HCT116 (cell line): ENCODE results near the gene GNG12. TPM values are rescaled to one million over a fixed set of nuclear protein-coding genes. Genes with fewer than 3 reads are reported as not detected.
A peak's percentile ranks its signal among the peaks of the same experiment; 100 is the strongest.

Experiments used
- ATAC-seq: fragments of 200-7000 bp; cut with Tn5 transposase; 2 replicates; pipeline ENCODE4 v1.9.1; 2020; ENCODE audit warnings: mild to moderate bottlenecking, moderate library complexity
- BruUV-seq: library from RNA; stranded (reverse); fragments of 400-500 nt; replicated peaks from 2 replicates; lab custom pipeline; 2021; lab: Mats Ljungman, UMichigan
- CTCF ChIA-PET: fragments of 300-600 bp; sonication (Branson Sonifier 250); formaldehyde crosslinking; loops from one replicate; lab custom pipeline; 2021; ENCODE audit warnings: antibody characterized with exemption; lab: Charles Lee
- POLR2A ChIA-PET: fragments of 300-600, 350-600 bp; sonication (Branson Sonifier 250); formaldehyde crosslinking; loops from one replicate; lab custom pipeline; 2021; ENCODE audit warnings: antibody characterized with exemption; lab: Charles Lee
- RAD21 ChIA-PET, 2 experiments: fragments of 300-600 bp; sonication (Branson Sonifier 250); formaldehyde crosslinking; loops; one replicate each; lab custom pipeline; 2023; ENCODE audit warnings: low total read pairs in 2 of 2; ENCODE audit not compliant: uncharacterized antibody in 2 of 2, unreplicated experiment in 2 of 2, low non-redundant PET in 1 of 2; lab: Charles Lee
- DNase-seq: peaks from one replicate; pipeline ENCODE4 v3.0.0-alpha.2; 2010; ENCODE audit warnings: low read depth, low spot score
- H2AFZ ChIP-seq: fragments of 200-600 bp; shearing (Covaris generic), sonication (generic); 2 replicates; pipeline ENCODE4 v1.6.1; 2017; ENCODE audit warnings: low read depth, mixed run types, mixed read lengths, antibody characterized with exemption, low read length; ENCODE audit not compliant: poor library complexity, severe bottlenecking
- H3K27ac ChIP-seq: 2 replicates; pipeline ENCODE4 v1.5.1; 2012; ENCODE audit warnings: low read depth, low read length
- H3K27me3 ChIP-seq: fragments of 200-600 bp; sonication (generic); 2 replicates; pipeline ENCODE4 v1.6.1; 2016; ENCODE audit warnings: mixed run types, low read length, mixed read lengths; ENCODE audit not compliant: insufficient read depth
- H3K36me3 ChIP-seq, 2 experiments: fragments of 200-500 bp in 1 of 2; fragments of 200-600 bp in 1 of 2; sonication (Bioruptor generic) in 1 of 2; sonication (generic) in 1 of 2; 2 replicates each; pipeline versions ENCODE4 v1.5.1 to v1.6.1; 2014 to 2016; ENCODE audit warnings: low read length in 2 of 2, inconsistent platforms in 1 of 2, mixed read lengths in 1 of 2, mixed run types in 1 of 2; ENCODE audit not compliant: insufficient read depth in 2 of 2, control insufficient read depth in 1 of 2
- H3K4me1 ChIP-seq, 2 experiments: fragments of 200-600 bp in 1 of 2; sonication (generic) in 1 of 2; 2 replicates each; pipeline versions ENCODE4 v1.5.1 to v1.6.1; 2012 to 2017; ENCODE audit warnings: low read length in 2 of 2, inconsistent platforms in 1 of 2, mild to moderate bottlenecking in 1 of 2, mixed read lengths in 1 of 2, mixed run types in 1 of 2, moderate library complexity in 1 of 2; ENCODE audit not compliant: insufficient read depth in 2 of 2, control insufficient read depth in 1 of 2
- H3K4me2 ChIP-seq: fragments of 200-600 bp; sonication (generic); 2 replicates; pipeline ENCODE4 v1.6.1; 2017; ENCODE audit warnings: mixed run types, low read length, mixed read lengths
- H3K4me3 ChIP-seq, 2 experiments: fragments of 200-600 bp in 1 of 2; sonication (generic) in 1 of 2; replicated peaks in 1 of 2; 2 replicates each; pipeline ENCODE4 v1.5.1; 2011 to 2016; ENCODE audit warnings: low read length in 2 of 2, control low read depth in 1 of 2, low read depth in 1 of 2, mild to moderate bottlenecking in 1 of 2, mixed read lengths in 1 of 2, mixed run types in 1 of 2
- H3K79me2 ChIP-seq: fragments of 200-600 bp; sonication (generic); 2 replicates; pipeline ENCODE4 v1.6.1; 2017; ENCODE audit warnings: mild to moderate bottlenecking, mixed run types, low read length, moderate library complexity, mixed read lengths; ENCODE audit not compliant: insufficient read depth
- H3K9ac ChIP-seq: fragments of 200-600 bp; sonication (generic); 2 replicates; pipeline ENCODE4 v1.6.1; 2016; ENCODE audit warnings: low read length, mixed read lengths
- H3K9me2 ChIP-seq: fragments of 200-600 bp; sonication (generic), shearing (Covaris generic); 2 replicates; pipeline ENCODE4 v1.6.1; 2017; ENCODE audit warnings: mixed run types, mild to moderate bottlenecking, moderate library complexity; ENCODE audit not compliant: insufficient read depth
- H3K9me3 ChIP-seq, 2 experiments: fragments of 200-500 bp in 1 of 2; fragments of 200-600 bp in 1 of 2; sonication (Bioruptor generic) in 1 of 2; sonication (generic) in 1 of 2; 2 replicates each; pipeline ENCODE4 v1.6.1; 2014 to 2017; ENCODE audit warnings: low read length in 2 of 2, mixed read lengths in 2 of 2, inconsistent platforms in 1 of 2, low read depth in 1 of 2, mild to moderate bottlenecking in 1 of 2, mixed run types in 1 of 2, moderate library complexity in 1 of 2; ENCODE audit not compliant: control insufficient read depth in 1 of 2, insufficient read depth in 1 of 2
- H4K20me1 ChIP-seq: fragments of 200-600 bp; sonication (generic), shearing (Covaris generic); 2 replicates; pipeline ENCODE4 v1.6.1; 2017; ENCODE audit warnings: mixed run types, mild to moderate bottlenecking, moderate library complexity; ENCODE audit not compliant: insufficient read depth
- CBX3 ChIP-seq: IDR thresholded peaks from 2 replicates; pipeline ENCODE4 v1.6.1; 2012; ENCODE audit warnings: low read depth
- CEBPB ChIP-seq: IDR thresholded peaks from 2 replicates; pipeline ENCODE4 v1.6.1; 2012; ENCODE audit warnings: low read depth
- EGR1 ChIP-seq: IDR thresholded peaks from 2 replicates; pipeline ENCODE4 v1.6.1; 2012; ENCODE audit warnings: low read depth
- ELF1 ChIP-seq: IDR thresholded peaks from 2 replicates; pipeline ENCODE4 v1.6.1; 2012; ENCODE audit warnings: low read depth, borderline replicate concordance
- EZH2 ChIP-seq: fragments of 200-600 bp; sonication (generic); IDR thresholded peaks from 2 replicates; pipeline ENCODE4 v1.6.1; 2017; ENCODE audit warnings: antibody characterized with exemption, mixed run types
- EZH2phosphoT487 ChIP-seq: fragments of 200-600 bp; IDR thresholded peaks from 2 replicates; pipeline ENCODE4 v1.6.1; 2018; ENCODE audit warnings: antibody characterized with exemption, borderline replicate concordance
- FOSL1 ChIP-seq: IDR thresholded peaks from 2 replicates; pipeline ENCODE4 v1.6.1; 2012; ENCODE audit warnings: low read depth
- JUND ChIP-seq: IDR thresholded peaks from 2 replicates; pipeline ENCODE4 v1.6.1; 2012
- POLR2A ChIP-seq: IDR thresholded peaks from 2 replicates; pipeline ENCODE4 v1.7.0; 2011; ENCODE audit warnings: borderline replicate concordance; ENCODE audit not compliant: insufficient read depth, insufficient read length; ENCODE audit errors: extremely low read depth
- POLR2AphosphoS5 ChIP-seq: IDR thresholded peaks from 2 replicates; pipeline ENCODE4 v1.6.1; 2011; ENCODE audit warnings: mild to moderate bottlenecking, low read depth, low read length, moderate library complexity
- RAD21 ChIP-seq: IDR thresholded peaks from 2 replicates; pipeline ENCODE4 v1.6.1; 2012; ENCODE audit warnings: low read depth, mild to moderate bottlenecking
- SIN3A ChIP-seq: IDR thresholded peaks from 2 replicates; pipeline ENCODE4 v1.6.1; 2012; ENCODE audit warnings: low read depth
- SP1 ChIP-seq: IDR thresholded peaks from 2 replicates; pipeline ENCODE4 v1.6.1; 2012; ENCODE audit warnings: low read depth
- SRF ChIP-seq: IDR thresholded peaks from 2 replicates; pipeline ENCODE4 v1.6.1; 2012; ENCODE audit warnings: low read depth
- TCF7L2 ChIP-seq: IDR thresholded peaks from 2 replicates; pipeline ENCODE4 v1.7.0; 2011; ENCODE audit warnings: borderline replicate concordance, inconsistent platforms; ENCODE audit not compliant: insufficient read depth, insufficient read length; ENCODE audit errors: extremely low read depth
- YY1 ChIP-seq: IDR thresholded peaks from 2 replicates; pipeline ENCODE4 v1.6.1; 2011; ENCODE audit warnings: low read length, low read depth, moderate library complexity, mild to moderate bottlenecking; ENCODE audit not compliant: insufficient replicate concordance; ENCODE audit errors: extremely low read depth
- ZFX ChIP-seq: fragments of 450-650 bp; IDR thresholded peaks from 2 replicates; pipeline ENCODE4 v1.6.1; 2017
- ZNF274 ChIP-seq: fragments of 200-500 bp; sonication (Bioruptor generic); IDR thresholded peaks from 2 replicates; pipeline ENCODE4 v1.6.1; 2014; ENCODE audit warnings: mild to moderate bottlenecking, low read depth, low read length, inconsistent platforms
- intact Hi-C: fragments of 100-400 bp; cut with micrococcal nuclease; formaldehyde crosslinking; loops from 2 replicates; pipeline ENCODE4 v1.10.0; 2022
- total RNA-seq: library from RNA; stranded (reverse); gene quantifications from one replicate; pipeline ENCODE4 v1.2.1, GENCODE V29; 2021; ENCODE audit not compliant: unreplicated experiment
- TF ChIP-seq, protein P1 (sequence below): IDR thresholded peaks from 2 replicates; pipeline ENCODE4 v1.6.1; 2012
- TF ChIP-seq, protein P2 (sequence below): IDR thresholded peaks from 2 replicates; pipeline ENCODE4 v1.6.1; 2012
- TF ChIP-seq, protein P3 (sequence below): IDR thresholded peaks from 2 replicates; pipeline ENCODE4 v1.6.1; 2012; ENCODE audit warnings: low read depth
- TF ChIP-seq, protein P4 (sequence below), 3 experiments: fragments of 200-600 bp in 1 of 3; sonication (generic) in 1 of 3; IDR thresholded peaks in 2 of 3; conservative IDR thresholded peaks in 1 of 3; 2 replicates each; pipeline ENCODE4 v1.5.1; 2012 to 2017; ENCODE audit warnings: low read depth in 2 of 3, low read length in 2 of 3, antibody characterized with exemption in 1 of 3, borderline replicate concordance in 1 of 3, control low read depth in 1 of 3, mild to moderate bottlenecking in 1 of 3, mixed read lengths in 1 of 3, mixed run types in 1 of 3, moderate library complexity in 1 of 3; ENCODE audit not compliant: insufficient read depth in 1 of 3

The GNG12 gene
- total RNA-seq, 1 experiment from 2014 or later: 49.6 TPM

DNA sequence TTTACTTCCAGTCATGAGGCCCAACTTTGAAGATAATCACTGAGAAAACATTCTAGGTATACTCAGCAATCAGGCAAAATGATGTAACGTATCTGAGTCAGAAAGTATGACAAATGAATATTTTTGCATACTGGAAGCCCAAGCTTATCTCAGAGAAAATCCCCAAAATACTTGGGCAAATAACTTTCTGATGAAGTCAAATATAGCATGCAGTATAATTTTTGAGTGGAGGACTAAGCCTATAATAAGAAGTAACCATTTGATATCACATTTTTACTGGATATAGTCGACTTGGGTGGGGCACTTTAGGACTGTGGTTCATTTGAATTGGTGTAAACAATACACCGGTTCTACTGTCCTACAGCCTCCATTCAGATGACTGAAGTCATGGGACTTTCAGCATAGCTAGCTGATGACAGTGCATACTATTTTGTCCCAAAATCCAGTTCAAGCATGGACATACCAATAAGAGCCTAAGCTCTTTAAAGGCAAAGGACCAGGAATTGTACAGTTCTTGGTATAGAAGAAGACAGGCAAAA, 150.5 kb downstream of the GNG12 start:
- H3K36me3 ChIP-seq: peaks cover 7% of the 10 kb centered on the region in 2 experiments
- ChIA-PET POLR2A (interaction anchor here (0.7 kb wide), 2 partner anchors 18 to 78 kb away, joined by 3 read pairs; no protein-coding TSS in a partner anchor), CTCF (interaction anchor here (1.0 to 1.3 kb wide), 2 partner anchors 77 to 148 kb away, joined by 3 to 4 read pairs; no protein-coding TSS in a partner anchor), RAD21 (interaction anchor here (1.0 to 1.3 kb wide), 2 partner anchors 77 to 78 kb away, joined by 3 read pairs; no protein-coding TSS in a partner anchor)
- DNase-seq (no peak), ATAC-seq (no peak)
- intact Hi-C loops: loop anchor here (10.0 kb wide), 3 partner anchors 118 to 702 kb away; partner anchors contain the start of gene GNG12
- H2AFZ ChIP-seq: peak overlapping the region; percentile 86
- no peaks in the 10 kb centered on the region for H3K27me3 ChIP-seq
- BruUV-seq: no TSS peak
- H3K4me3 ChIP-seq: no peak overlapping the region
- peaks cover 26 to 38% of the 10 kb centered on the region in 2 experiments for H3K4me1 ChIP-seq
- H3K9me2 ChIP-seq: no peaks in the 10 kb centered on the region
- no peak overlapping the region for H3K27ac ChIP-seq
- peak overlapping the region; percentile 90 for H3K4me2 ChIP-seq
- H3K9ac ChIP-seq: no peak overlapping the region
- H3K9me3 ChIP-seq: no peaks in the 10 kb centered on the region
- peaks cover 27% of the 10 kb centered on the region for H3K79me2 ChIP-seq
- H4K20me1 ChIP-seq: peaks cover 4% of the 10 kb centered on the region; the same call in 1 of the 2 replicates
- TF ChIP-seq ZNF274: no peak
- TF ChIP-seq, protein P1, sequence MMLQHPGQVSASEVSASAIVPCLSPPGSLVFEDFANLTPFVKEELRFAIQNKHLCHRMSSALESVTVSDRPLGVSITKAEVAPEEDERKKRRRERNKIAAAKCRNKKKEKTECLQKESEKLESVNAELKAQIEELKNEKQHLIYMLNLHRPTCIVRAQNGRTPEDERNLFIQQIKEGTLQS: peak; percentile 19; the same call in 1 of the 2 replicates
- no peak for TF ChIP-seq SRF
- TF ChIP-seq POLR2A: no peak
- TF ChIP-seq ELF1: no peak
- TF ChIP-seq POLR2AphosphoS5: no peak
- TF ChIP-seq CEBPB: 0 out of 2 replicates have a peak, but pooled peaks have one; percentile 28
- TF ChIP-seq, protein P2, sequence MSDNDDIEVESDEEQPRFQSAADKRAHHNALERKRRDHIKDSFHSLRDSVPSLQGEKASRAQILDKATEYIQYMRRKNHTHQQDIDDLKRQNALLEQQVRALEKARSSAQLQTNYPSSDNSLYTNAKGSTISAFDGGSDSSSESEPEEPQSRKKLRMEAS: no peak
- TF ChIP-seq FOSL1: no peak; the same call in 1 of the 2 replicates
- TF ChIP-seq, protein P3, sequence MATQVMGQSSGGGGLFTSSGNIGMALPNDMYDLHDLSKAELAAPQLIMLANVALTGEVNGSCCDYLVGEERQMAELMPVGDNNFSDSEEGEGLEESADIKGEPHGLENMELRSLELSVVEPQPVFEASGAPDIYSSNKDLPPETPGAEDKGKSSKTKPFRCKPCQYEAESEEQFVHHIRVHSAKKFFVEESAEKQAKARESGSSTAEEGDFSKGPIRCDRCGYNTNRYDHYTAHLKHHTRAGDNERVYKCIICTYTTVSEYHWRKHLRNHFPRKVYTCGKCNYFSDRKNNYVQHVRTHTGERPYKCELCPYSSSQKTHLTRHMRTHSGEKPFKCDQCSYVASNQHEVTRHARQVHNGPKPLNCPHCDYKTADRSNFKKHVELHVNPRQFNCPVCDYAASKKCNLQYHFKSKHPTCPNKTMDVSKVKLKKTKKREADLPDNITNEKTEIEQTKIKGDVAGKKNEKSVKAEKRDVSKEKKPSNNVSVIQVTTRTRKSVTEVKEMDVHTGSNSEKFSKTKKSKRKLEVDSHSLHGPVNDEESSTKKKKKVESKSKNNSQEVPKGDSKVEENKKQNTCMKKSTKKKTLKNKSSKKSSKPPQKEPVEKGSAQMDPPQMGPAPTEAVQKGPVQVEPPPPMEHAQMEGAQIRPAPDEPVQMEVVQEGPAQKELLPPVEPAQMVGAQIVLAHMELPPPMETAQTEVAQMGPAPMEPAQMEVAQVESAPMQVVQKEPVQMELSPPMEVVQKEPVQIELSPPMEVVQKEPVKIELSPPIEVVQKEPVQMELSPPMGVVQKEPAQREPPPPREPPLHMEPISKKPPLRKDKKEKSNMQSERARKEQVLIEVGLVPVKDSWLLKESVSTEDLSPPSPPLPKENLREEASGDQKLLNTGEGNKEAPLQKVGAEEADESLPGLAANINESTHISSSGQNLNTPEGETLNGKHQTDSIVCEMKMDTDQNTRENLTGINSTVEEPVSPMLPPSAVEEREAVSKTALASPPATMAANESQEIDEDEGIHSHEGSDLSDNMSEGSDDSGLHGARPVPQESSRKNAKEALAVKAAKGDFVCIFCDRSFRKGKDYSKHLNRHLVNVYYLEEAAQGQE: no peak
- no peak for TF ChIP-seq RAD21
- no peak for TF ChIP-seq SP1
- no peak for TF ChIP-seq ZFX
- TF ChIP-seq EZH2phosphoT487: no peak
- TF ChIP-seq EGR1: 0 out of 2 replicates have a peak, but pooled peaks have one; percentile 13
- no peak for TF ChIP-seq JUND
- TF ChIP-seq EZH2: no peak
- TF ChIP-seq CBX3: no peak
- no peak for TF ChIP-seq YY1
- TF ChIP-seq TCF7L2: no peak
- no peak for TF ChIP-seq SIN3A
- TF ChIP-seq, protein P4, sequence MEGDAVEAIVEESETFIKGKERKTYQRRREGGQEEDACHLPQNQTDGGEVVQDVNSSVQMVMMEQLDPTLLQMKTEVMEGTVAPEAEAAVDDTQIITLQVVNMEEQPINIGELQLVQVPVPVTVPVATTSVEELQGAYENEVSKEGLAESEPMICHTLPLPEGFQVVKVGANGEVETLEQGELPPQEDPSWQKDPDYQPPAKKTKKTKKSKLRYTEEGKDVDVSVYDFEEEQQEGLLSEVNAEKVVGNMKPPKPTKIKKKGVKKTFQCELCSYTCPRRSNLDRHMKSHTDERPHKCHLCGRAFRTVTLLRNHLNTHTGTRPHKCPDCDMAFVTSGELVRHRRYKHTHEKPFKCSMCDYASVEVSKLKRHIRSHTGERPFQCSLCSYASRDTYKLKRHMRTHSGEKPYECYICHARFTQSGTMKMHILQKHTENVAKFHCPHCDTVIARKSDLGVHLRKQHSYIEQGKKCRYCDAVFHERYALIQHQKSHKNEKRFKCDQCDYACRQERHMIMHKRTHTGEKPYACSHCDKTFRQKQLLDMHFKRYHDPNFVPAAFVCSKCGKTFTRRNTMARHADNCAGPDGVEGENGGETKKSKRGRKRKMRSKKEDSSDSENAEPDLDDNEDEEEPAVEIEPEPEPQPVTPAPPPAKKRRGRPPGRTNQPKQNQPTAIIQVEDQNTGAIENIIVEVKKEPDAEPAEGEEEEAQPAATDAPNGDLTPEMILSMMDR (IDR thresholded peaks at IDR 0.05 in 2 of 3, conservative IDR thresholded peaks at IDR 0.05 in 1 of 3; ENCODE audit: borderline replicate concordance in 1 of 3, insufficient read depth in 1 of 3, low read depth in 2 of 3, low read length in 2 of 3): no peak
